GM19193 (cell line): ENCODE data around the gene PRKCZ.

ENCODE experiments used
- POLR2A ChIP-seq: IDR thresholded peaks from 4 replicates; pipeline ENCODE4 v1.6.1; 2011; ENCODE audit not compliant: insufficient read depth, insufficient read length; ENCODE audit errors: extremely low read depth

The PRKCZ gene

DNA sequence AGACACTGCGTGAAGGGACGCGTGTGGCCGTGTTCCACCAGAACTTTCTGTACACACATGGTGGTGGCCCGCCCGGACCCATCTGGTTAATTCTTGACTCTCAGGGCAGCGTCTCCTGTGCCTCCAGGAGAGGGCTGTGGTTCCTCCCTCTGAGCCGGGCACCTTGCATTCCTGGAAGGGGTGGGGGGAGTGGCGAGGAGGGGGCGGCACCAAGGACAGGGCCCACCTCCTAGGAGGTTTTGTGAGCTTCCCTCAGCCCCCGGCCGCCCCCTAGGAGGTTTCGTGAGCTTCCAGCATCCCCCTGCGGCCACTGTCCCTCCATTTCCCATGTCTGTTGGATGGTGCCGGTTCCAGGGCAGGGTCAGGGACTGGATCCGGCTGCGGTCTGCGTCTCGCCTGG lies 115.4 kb downstream of the PRKCZ start:
- no peak for TF ChIP-seq POLR2A

DNA sequence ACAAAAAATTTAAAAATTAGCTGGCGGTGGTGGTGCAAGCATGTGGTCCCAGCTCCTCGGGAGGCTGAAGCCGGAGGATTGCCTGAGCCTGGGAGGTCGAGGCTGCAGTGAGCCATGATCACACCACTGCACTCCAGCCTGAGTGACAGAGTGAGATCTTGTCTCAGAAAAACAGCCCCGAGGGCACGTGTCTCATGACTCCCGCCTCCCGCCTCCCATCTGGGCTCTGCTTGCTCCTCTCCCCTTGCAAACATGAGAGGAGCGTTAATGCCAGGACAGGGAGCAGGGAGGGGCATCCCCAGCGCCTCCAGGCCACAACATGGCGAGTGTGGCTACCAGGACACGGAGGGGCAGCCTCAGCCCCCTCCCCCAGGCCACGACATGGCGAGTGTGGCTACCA lies 116.0 kb downstream of the PRKCZ start:
- TF ChIP-seq POLR2A = no peak

GRCh38 chr1:2166695-2167094 lies 116.5 kb downstream of the PRKCZ start:
- no peak for TF ChIP-seq POLR2A

DNA sequence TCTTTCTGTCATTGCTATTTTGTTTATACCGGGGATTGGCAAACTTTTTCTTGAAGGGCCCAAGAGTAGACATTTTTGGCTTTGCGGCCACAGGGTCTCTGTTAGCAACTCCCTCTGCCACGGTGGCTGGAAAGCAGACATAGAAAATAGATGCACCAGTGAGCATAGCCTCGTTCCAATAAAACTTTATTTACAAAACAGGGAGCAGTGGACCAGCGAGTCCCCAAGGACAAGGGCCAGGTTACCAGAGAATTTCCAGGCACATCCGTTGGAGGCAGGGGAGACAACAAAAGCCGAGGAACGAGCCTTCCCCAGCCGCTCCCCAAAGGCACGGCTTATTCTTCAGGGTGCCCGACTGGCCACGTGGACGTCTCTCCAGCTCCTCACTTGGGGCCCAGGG lies 117.9 kb downstream of the PRKCZ start:
- TF ChIP-seq POLR2A = no peak

GRCh38 chr1:2168535-2168934 lies 118.3 kb downstream of the PRKCZ start:
- TF ChIP-seq POLR2A = no peak

- TF ChIP-seq POLR2A = no peak
Observed at GRCh38 chr1:2169200-2169836, 119.1 kb downstream of the PRKCZ start.

DNA sequence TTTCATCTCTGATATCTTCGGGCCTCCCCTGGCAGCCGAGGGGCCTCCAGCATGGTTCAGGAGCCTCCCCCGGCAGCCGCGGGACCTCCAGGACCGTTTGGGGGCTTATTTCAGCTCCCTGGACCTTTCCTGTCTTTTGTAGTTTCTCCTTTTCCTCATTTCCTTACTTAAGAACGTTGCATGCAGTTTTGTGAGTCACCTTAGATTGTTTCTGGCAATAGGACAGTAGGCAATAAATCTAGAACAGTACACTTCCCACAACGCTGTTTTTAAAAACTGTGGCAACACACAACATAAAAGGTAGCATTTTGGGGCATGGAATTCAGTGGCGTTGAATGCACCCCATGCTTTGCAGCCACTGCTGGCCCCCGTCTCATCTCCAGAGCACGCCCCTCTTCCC lies 120.0 kb downstream of the PRKCZ start:
- TF ChIP-seq POLR2A = no peak

DNA sequence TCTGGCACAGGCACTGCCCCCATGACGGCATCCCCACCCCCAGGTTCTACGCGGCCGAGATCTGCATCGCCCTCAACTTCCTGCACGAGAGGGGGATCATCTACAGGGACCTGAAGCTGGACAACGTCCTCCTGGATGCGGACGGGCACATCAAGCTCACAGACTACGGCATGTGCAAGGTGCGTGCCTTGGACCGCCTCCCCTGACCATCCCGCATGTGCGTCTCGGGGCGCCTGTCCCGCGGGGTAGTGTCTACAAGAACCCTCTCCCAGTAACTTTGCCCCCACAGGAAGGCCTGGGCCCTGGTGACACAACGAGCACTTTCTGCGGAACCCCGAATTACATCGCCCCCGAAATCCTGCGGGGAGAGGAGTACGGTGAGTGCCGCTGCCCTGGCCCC lies 121.8 kb downstream of the PRKCZ start:
- TF ChIP-seq POLR2A = no peak

- no peak for TF ChIP-seq POLR2A
Observed at GRCh38 chr1:2172551-2173146, 122.4 kb downstream of the PRKCZ start.

DNA sequence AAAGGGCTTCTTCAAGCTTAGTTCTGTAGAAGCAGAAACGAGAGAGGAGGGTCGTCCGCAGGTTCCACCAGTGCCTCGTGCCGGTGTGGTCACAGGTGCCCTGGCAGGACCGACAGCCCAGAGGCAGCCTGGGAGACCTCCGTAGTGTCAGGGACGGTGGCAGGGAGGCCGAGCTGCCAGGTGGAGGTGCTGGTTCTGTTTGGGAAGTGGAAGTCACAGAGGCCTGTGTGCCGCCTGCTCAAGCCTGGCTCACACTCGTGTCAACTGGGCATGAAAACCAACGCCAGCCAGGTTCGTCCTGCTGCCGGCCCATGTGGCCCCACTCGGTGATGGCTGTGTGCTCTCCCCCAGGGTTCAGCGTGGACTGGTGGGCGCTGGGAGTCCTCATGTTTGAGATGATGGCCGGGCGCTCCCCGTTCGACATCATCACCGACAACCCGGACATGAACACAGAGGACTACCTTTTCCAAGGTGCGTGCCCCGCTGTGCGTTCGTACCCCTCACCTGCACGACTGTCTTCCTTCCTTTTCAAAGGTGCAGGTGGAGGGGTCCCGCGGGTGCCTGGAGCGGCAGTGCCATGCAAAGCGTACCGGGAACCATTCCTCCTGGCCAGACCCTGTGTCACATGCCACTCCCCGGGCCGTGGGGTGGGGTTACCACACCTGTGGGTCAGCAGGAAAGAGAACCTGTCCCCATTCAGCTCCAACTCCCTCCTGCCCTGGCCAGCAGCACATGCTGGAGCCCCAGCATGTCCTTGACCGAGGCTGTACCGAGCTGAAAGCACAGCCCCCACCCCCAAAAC lies 123.5 kb downstream of the PRKCZ start:
- TF ChIP-seq POLR2A = no peak

DNA sequence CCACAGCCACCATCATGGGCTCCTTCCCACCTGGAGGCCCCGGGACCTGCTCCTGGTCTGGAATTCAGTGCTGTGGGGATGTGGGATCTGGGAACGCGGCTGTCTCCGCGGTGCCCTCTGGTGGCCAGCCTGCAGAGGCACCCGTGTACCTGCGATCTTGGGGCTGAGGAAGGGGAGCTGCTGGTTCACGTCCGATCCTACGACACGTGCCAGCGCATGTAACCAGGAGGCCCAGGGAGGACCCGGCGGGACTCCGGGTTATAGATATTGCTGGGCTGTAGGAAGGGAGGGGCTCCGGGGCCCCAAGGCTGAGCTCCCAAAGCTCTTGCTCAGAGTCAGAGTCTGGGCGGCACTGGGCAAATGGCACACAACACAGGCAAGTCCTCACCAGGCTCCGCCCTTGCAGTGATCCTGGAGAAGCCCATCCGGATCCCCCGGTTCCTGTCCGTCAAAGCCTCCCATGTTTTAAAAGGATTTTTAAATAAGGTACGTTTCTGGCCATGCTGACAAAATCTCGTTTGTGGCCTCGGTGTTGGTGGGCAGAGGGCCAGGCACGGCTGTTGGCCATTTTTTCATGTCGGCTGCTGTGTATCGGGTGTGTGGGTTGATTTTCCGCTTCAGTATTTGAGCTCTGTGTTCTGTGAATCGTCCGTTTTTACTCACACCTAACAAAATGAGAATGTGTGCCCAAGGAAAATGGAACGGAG lies 124.3 kb downstream of the PRKCZ start:
- TF ChIP-seq POLR2A = no peak

DNA sequence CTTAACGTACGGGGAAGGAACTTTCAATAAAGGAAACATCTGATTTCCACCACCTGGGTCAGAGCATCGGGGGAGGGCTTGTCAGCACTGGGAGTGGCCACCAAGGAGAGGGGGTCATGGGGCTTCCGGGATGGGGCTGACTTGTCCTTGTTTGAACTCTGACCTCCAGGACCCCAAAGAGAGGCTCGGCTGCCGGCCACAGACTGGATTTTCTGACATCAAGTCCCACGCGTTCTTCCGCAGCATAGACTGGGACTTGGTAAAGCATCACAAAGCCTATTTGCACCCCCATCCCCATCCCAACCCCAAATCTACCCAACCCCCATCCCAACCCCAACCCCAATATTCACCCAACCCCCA lies 124.8 kb downstream of the PRKCZ start:
- TF ChIP-seq POLR2A = no peak

DNA sequence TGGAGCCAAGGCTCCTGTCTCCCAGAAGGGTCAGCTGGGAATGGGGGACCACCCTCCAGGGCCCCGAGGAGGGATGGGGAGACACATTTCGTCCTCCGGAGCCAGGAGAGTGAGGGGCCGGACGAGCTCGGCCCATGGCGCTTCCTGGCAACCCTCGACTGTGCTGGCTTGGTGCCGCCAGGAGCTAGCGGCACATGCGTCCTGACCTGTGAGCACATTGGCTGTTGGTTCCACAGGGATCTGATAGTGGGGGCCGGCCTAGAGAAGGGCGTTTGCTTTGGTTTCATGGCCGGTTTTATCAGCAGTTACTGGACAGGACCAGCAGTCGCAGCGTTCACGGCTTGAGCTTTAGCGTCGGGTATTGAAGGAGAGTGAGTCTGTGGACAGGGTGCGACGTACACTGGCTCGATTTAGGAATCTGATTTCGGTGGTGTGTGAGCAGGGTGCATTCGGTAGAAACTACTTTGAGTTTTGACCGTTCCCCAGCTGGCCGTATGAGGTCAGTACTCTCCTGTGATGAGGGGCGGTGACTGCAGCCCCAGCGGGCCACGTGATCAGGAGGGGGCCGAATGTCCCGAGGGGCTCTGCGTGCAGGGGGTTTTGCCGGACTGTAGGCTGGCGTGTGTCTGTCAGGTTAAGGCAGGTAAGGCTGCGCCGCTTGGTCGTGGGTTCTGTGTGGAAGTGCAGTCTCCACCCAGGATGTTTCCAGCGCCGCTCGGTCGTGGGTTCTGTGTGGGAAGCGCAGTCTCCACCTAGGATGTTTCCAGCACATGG lies 125.7 kb downstream of the PRKCZ start:
- no peak for TF ChIP-seq POLR2A

- TF ChIP-seq POLR2A = no peak
Observed at GRCh38 chr1:2176615-2177014, 126.4 kb downstream of the PRKCZ start.

DNA sequence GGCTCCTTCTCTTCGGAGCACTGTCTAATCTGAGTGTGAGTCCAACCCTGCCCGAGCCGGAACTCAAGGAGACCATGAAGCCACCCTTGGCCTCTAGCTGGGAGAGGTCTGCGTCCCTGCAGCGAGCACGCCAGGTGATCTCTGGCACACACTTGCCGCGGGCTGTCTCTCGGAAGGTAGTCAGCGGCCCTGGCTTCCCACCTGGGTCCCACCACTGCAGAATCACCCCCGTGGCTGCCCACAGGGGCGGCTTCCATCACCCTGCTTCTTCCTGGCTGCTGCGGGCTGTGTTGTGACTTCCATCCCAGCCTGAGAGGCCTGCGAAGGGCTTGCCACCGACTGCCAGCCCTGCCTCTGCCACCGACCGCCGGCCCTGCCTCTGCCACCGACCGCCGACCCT lies 127.3 kb downstream of the PRKCZ start:
- TF ChIP-seq POLR2A = no peak

GRCh38 chr1:2177946-2178538 lies 127.8 kb downstream of the PRKCZ start:
- TF ChIP-seq POLR2A = no peak
